ENCODE data around the gene MYO18B.

The MYO18B gene

GRCh38 chr22:25956801-25957200 lies 214.8 kb downstream of the MYO18B start:
- Histone ChIP-seq H3K4me3 (ENCODE audit: low read length) (no peak overlapping the region), H3K9me3 (ENCODE audit: control insufficient read depth, low read length) (no peaks in the 10 kb centered on the region), H3K36me3 (ENCODE audit: control insufficient read depth, insufficient read depth, low read length, severe bottlenecking) (no peaks in the 10 kb centered on the region), H3K27me3 (replicated peaks; ENCODE audit: control insufficient read depth, insufficient read depth, low read length) (peaks cover 14% of the 10 kb centered on the region), H3K4me1 (ENCODE audit: control insufficient read depth, insufficient read depth, low read length) (no peaks in the 10 kb centered on the region), H3K9ac (ENCODE audit: low read length) (no peak overlapping the region)
- no peak for DNase-seq (ENCODE audit: low read depth)

GRCh38 chr22:25959818-25960774 lies 218.1 kb downstream of the MYO18B start:
- H3K4me3 ChIP-seq (ENCODE audit: low read length), result no peak overlapping the region
- H3K9me3 ChIP-seq (ENCODE audit: control insufficient read depth, low read length), result no peaks in the 10 kb centered on the region
- H3K4me1 ChIP-seq (ENCODE audit: control insufficient read depth, insufficient read depth, low read length), result no peaks in the 10 kb centered on the region

DNA sequence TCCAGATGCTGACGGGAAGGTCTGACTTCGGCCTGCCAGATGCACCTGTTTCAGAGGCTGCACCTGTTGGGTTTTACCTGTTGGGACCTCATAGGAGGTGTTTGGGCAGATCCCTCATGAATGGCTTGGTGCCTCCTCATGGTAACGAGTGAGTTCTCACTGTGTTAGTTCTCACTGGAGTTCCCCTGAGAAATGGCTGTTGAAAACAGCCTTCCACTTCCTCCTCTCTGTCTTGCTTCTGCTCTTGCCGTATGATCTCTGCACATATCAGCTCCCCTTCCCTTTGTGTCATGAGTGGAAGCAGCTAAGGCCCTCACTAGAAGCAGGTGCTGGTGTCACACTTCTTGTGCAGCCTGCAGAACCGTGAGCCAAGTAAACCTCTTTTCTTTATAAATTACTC lies 219.7 kb downstream of the MYO18B start:
- H3K9me3 ChIP-seq (ENCODE audit: control insufficient read depth, low read length), result no peaks in the 10 kb centered on the region
- no peaks in the 10 kb centered on the region for H3K4me1 ChIP-seq (ENCODE audit: control insufficient read depth, insufficient read depth, low read length)
- DNase-seq (ENCODE audit: low read depth), result no peak
- H3K9ac ChIP-seq (ENCODE audit: low read length), result no peak overlapping the region
- no peaks in the 10 kb centered on the region for H3K36me3 ChIP-seq (ENCODE audit: control insufficient read depth, insufficient read depth, low read length, severe bottlenecking)
- H3K27me3 ChIP-seq (replicated peaks; ENCODE audit: control insufficient read depth, insufficient read depth, low read length), result peaks cover 3% of the 10 kb centered on the region
- no peak overlapping the region for H3K4me3 ChIP-seq (ENCODE audit: low read length)

More at GRCh38 chr22:25959818-25960774, 218.1 kb downstream of the MYO18B start:
- no peak for DNase-seq (ENCODE audit: low read depth)
- no peaks in the 10 kb centered on the region for H3K36me3 ChIP-seq (ENCODE audit: control insufficient read depth, insufficient read depth, low read length, severe bottlenecking)
- H3K27me3 ChIP-seq (replicated peaks; ENCODE audit: control insufficient read depth, insufficient read depth, low read length), result peaks cover 7% of the 10 kb centered on the region
- H3K9ac ChIP-seq (ENCODE audit: low read length), result no peak overlapping the region

DNA sequence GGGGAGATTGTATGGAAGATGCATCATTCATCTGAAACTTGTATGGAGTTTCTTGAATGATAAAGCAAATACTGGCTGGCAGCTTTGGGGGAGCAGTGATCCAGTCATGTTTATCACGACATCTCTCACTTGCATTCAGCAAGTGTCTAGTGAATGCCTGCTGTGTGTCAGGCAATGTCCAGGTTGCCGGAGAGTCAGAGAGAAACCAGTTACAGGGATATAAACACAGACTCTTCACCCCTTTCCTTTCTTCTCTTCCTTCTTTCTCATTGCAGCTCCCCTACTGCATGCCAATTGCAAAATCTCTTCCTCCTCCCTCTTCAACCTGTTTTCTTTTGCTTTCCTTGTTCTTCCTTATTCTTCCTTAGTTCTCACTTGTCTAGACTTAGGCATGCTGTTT lies 220.7 kb downstream of the MYO18B start:
- Histone ChIP-seq H3K36me3 (ENCODE audit: control insufficient read depth, insufficient read depth, low read length, severe bottlenecking) (no peaks in the 10 kb centered on the region), H3K4me1 (ENCODE audit: control insufficient read depth, insufficient read depth, low read length) (no peaks in the 10 kb centered on the region), H3K9ac (ENCODE audit: low read length) (no peak overlapping the region), H3K9me3 (ENCODE audit: control insufficient read depth, low read length) (no peaks in the 10 kb centered on the region), H3K27me3 (replicated peaks; ENCODE audit: control insufficient read depth, insufficient read depth, low read length) (peaks cover 3% of the 10 kb centered on the region), H3K4me3 (ENCODE audit: low read length) (no peak overlapping the region)
- no peak for DNase-seq (ENCODE audit: low read depth)

DNA sequence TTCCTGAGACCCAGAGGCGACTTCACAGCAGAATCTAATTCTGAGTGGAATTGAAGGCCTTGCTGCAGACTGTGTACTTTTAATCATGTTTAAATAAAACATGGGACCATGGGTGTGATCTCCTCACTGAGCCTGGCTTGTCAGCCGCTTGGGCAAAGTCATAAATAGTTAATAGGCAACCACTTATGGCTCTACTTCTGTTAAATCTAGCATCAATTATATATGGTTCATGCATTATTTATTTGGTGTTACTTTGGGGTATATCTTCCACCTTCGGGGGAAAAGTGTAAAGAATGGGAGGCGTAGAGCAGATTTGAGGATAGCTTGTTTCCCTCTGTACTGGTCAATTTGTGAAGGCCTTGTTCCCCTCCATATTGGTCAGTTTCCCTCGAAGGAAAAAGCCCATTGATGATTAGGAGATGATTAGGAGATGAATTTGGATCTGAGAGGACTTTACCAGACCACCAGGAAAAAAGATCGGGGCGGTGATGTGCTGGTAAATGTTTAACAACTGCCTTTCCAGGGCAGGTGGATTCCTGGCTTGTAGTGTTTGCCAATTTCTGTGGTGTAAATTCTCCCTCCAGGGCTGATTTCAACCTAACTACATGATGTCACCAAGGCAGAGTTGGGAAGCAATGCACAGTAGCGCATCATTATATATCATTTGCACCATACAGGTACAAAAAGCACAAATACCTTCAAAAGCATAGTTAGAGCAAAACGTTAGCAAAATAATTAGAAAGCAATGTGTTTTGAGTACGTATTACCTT lies 223.2 kb downstream of the MYO18B start:
- no peaks in the 10 kb centered on the region for H3K4me1 ChIP-seq (ENCODE audit: control insufficient read depth, insufficient read depth, low read length)
- H3K36me3 ChIP-seq (ENCODE audit: control insufficient read depth, insufficient read depth, low read length, severe bottlenecking), result no peaks in the 10 kb centered on the region
- H3K9me3 ChIP-seq (ENCODE audit: control insufficient read depth, low read length), result no peaks in the 10 kb centered on the region
- H3K27me3 ChIP-seq (replicated peaks; ENCODE audit: control insufficient read depth, insufficient read depth, low read length), result no peaks in the 10 kb centered on the region
- no peak overlapping the region for H3K4me3 ChIP-seq (ENCODE audit: low read length)
- H3K9ac ChIP-seq (ENCODE audit: low read length), result no peak overlapping the region
- DNase-seq (ENCODE audit: low read depth), result no peak

- no peak overlapping the region for H3K4me3 ChIP-seq (ENCODE audit: low read length)
- no peaks in the 10 kb centered on the region for H3K9me3 ChIP-seq (ENCODE audit: control insufficient read depth, low read length)
- H3K4me1 ChIP-seq (ENCODE audit: control insufficient read depth, insufficient read depth, low read length), result no peaks in the 10 kb centered on the region
- no peak for DNase-seq (ENCODE audit: low read depth)
- H3K9ac ChIP-seq (ENCODE audit: low read length), result no peak overlapping the region
- no peaks in the 10 kb centered on the region for H3K27me3 ChIP-seq (replicated peaks; ENCODE audit: control insufficient read depth, insufficient read depth, low read length)
- no peaks in the 10 kb centered on the region for H3K36me3 ChIP-seq (ENCODE audit: control insufficient read depth, insufficient read depth, low read length, severe bottlenecking)
Measured at GRCh38 chr22:25966448-25966913, 224.5 kb downstream of the MYO18B start.

DNA sequence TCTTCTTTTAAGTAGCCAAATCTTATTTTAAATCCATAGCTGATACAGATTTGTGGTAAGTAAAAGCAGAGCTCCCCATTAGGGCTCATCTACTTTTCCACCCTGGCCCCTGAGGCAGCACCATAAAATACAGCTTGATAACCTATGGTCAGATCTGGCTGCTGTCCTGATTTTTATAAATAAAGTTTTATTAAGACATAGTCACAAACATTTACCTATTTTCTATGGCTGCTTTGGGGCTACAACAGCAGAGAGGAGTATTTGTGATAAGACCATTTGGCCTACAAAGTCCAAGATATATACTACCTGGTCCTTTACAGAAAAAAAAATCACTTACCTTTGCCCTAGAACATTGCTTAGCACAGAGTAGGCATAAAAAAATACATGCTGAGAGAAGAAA lies 227.3 kb downstream of the MYO18B start:
- Histone ChIP-seq H3K9me3 (ENCODE audit: control insufficient read depth, low read length) (no peaks in the 10 kb centered on the region), H3K4me3 (ENCODE audit: low read length) (no peak overlapping the region), H3K9ac (ENCODE audit: low read length) (no peak overlapping the region), H3K27me3 (replicated peaks; ENCODE audit: control insufficient read depth, insufficient read depth, low read length) (no peaks in the 10 kb centered on the region), H3K36me3 (ENCODE audit: control insufficient read depth, insufficient read depth, low read length, severe bottlenecking) (no peaks in the 10 kb centered on the region), H3K4me1 (ENCODE audit: control insufficient read depth, insufficient read depth, low read length) (no peaks in the 10 kb centered on the region)
- DNase-seq (ENCODE audit: low read depth), result no peak

- no peak for DNase-seq (ENCODE audit: low read depth)
- no peaks in the 10 kb centered on the region for H3K27me3 ChIP-seq (replicated peaks; ENCODE audit: control insufficient read depth, insufficient read depth, low read length)
- no peaks in the 10 kb centered on the region for H3K9me3 ChIP-seq (ENCODE audit: control insufficient read depth, low read length)
- no peaks in the 10 kb centered on the region for H3K36me3 ChIP-seq (ENCODE audit: control insufficient read depth, insufficient read depth, low read length, severe bottlenecking)
- H3K4me3 ChIP-seq (ENCODE audit: low read length), result no peak overlapping the region
- H3K9ac ChIP-seq (ENCODE audit: low read length), result no peak overlapping the region
- no peaks in the 10 kb centered on the region for H3K4me1 ChIP-seq (ENCODE audit: control insufficient read depth, insufficient read depth, low read length)
Measured at GRCh38 chr22:25969901-25970300, 227.9 kb downstream of the MYO18B start.

DNA sequence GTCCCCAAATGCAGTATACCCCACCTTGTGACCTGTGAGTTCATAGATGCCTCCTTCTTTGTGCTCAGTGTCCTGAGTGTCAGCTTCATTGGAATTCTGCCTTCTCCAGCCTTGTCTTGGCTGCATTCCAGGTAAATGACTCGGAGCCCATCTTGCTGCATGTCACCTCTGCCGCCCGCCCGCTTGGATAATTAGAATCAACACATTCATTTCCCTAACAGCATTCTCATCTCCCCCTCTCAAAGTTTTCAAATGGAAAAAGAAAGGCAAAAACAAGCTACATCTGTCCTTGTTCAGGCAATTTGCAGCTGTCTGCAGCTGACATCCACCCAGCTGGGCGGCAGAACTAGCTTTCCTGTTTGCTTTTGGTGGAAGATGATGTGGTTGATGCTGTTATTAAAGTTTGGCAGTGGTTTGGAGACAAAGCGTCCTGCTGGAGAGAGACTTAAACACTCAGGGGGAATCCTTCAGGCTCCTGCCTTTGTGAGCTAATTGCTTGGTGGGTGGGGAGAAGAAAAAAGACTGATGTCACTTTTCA lies 228.5 kb downstream of the MYO18B start:
- no peak for DNase-seq (ENCODE audit: low read depth)
- H3K4me3 ChIP-seq (ENCODE audit: low read length), result no peak overlapping the region
- no peaks in the 10 kb centered on the region for H3K27me3 ChIP-seq (replicated peaks; ENCODE audit: control insufficient read depth, insufficient read depth, low read length)
- H3K9me3 ChIP-seq (ENCODE audit: control insufficient read depth, low read length), result no peaks in the 10 kb centered on the region
- no peaks in the 10 kb centered on the region for H3K4me1 ChIP-seq (ENCODE audit: control insufficient read depth, insufficient read depth, low read length)
- H3K36me3 ChIP-seq (ENCODE audit: control insufficient read depth, insufficient read depth, low read length, severe bottlenecking), result no peaks in the 10 kb centered on the region
- H3K9ac ChIP-seq (ENCODE audit: low read length), result no peak overlapping the region

DNA sequence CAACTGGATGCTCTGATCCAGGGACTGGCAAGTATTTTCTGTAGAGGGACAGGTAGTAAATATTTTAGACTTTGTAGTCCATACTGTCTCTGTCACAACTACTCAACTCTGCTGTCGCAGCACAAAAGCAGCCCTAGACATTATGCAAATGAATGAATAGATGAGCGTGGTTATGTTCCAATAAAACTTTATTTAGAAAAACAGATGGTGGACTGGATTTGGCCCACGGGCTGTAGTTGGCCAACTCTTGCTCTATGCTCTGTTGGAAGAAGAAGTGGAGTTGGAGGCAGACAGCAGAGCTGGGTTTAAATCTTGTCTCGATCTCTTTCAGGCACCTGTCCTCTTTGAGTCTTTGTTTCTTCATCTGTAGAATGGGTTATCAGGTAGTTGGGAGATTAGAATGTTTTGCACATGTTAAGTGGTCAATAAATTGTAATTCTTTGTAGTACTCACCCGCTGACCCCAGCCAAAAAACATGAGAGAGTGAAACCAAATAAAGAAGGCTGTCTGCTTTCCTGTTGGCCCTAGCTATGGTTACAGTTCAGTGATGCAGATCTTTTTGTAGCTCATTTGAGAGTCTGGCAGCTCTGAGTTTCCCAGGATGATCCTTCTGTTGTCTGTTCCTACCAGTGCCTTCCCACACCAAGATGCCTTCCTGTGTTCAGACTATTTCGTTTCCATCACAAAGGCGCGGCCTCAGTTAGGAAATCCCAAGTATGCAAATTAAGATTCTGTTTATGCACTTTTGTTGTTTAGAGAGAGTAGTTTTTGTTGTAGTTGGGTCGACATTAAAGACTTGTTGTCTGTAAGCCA lies 229.2 kb downstream of the MYO18B start:
- Histone ChIP-seq H3K27me3 (replicated peaks; ENCODE audit: control insufficient read depth, insufficient read depth, low read length) (no peaks in the 10 kb centered on the region), H3K9ac (ENCODE audit: low read length) (no peak overlapping the region)

More for the DNA sequence above, 229.2 kb downstream of the MYO18B start:
- no peaks in the 10 kb centered on the region for H3K4me1 ChIP-seq (ENCODE audit: control insufficient read depth, insufficient read depth, low read length)
- no peak for DNase-seq (ENCODE audit: low read depth)
- H3K4me3 ChIP-seq (ENCODE audit: low read length), result no peak overlapping the region
- H3K9me3 ChIP-seq (ENCODE audit: control insufficient read depth, low read length), result no peaks in the 10 kb centered on the region
- H3K36me3 ChIP-seq (ENCODE audit: control insufficient read depth, insufficient read depth, low read length, severe bottlenecking), result no peaks in the 10 kb centered on the region

All from adipocyte (in vitro differentiated cells).